ENCODE measurements around the gene LAMA2.

GRCh38 chr6:129453073-129453472, 570.1 kb downstream of the LAMA2 start:
- TF ChIP-seq, protein P1, sequence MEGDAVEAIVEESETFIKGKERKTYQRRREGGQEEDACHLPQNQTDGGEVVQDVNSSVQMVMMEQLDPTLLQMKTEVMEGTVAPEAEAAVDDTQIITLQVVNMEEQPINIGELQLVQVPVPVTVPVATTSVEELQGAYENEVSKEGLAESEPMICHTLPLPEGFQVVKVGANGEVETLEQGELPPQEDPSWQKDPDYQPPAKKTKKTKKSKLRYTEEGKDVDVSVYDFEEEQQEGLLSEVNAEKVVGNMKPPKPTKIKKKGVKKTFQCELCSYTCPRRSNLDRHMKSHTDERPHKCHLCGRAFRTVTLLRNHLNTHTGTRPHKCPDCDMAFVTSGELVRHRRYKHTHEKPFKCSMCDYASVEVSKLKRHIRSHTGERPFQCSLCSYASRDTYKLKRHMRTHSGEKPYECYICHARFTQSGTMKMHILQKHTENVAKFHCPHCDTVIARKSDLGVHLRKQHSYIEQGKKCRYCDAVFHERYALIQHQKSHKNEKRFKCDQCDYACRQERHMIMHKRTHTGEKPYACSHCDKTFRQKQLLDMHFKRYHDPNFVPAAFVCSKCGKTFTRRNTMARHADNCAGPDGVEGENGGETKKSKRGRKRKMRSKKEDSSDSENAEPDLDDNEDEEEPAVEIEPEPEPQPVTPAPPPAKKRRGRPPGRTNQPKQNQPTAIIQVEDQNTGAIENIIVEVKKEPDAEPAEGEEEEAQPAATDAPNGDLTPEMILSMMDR (conservative IDR thresholded peaks at IDR 0.05 in 1 of 2, IDR thresholded peaks at IDR 0.05 in 1 of 2; ENCODE audit: low read depth in 1 of 2, low read length in 2 of 2) = no peak
- TF ChIP-seq EZH2 (IDR thresholded peaks at IDR 0.05; ENCODE audit: low read length, missing control alignments) = no peak

Measured in fibroblast of lung (primary cell).